ENCODE data around the gene SYCE1.

GRCh38 chr10:133557381-133557780, 8.0 kb downstream of the SYCE1 start:
- TF ChIP-seq POLR2AphosphoS5 (IDR thresholded peaks at IDR 0.05; ENCODE audit: low read depth, low read length), result no peak
- TF ChIP-seq TAF1 (IDR thresholded peaks at IDR 0.05; ENCODE audit: borderline replicate concordance, insufficient read depth, low read length), result no peak
- TF ChIP-seq REST (IDR thresholded peaks at IDR 0.05; ENCODE audit: insufficient read depth in 1 of 2, low read depth in 2 of 2, low read length in 2 of 2), result no peak
- no peak for TF ChIP-seq SIN3A (IDR thresholded peaks at IDR 0.05; ENCODE audit: borderline replicate concordance, insufficient read depth, low read length)
